HG03469 (cell line): ENCODE results near the gene INTS14.
"Not testable (repeated sequence)": the region's sequence is repeated elsewhere in the genome, so short reads cannot be mapped to it uniquely, and the experiment has no call there.

Source experiments
- ATAC-seq: cut with Tn5 transposase; IDR thresholded peaks from one replicate; pipeline ENCODE4 v1.9.1; 2021; ENCODE audit warnings: mild to moderate bottlenecking, moderate library complexity, moderate number of reproducible peaks; ENCODE audit not compliant: unreplicated experiment

INTS14 gene

DNA sequence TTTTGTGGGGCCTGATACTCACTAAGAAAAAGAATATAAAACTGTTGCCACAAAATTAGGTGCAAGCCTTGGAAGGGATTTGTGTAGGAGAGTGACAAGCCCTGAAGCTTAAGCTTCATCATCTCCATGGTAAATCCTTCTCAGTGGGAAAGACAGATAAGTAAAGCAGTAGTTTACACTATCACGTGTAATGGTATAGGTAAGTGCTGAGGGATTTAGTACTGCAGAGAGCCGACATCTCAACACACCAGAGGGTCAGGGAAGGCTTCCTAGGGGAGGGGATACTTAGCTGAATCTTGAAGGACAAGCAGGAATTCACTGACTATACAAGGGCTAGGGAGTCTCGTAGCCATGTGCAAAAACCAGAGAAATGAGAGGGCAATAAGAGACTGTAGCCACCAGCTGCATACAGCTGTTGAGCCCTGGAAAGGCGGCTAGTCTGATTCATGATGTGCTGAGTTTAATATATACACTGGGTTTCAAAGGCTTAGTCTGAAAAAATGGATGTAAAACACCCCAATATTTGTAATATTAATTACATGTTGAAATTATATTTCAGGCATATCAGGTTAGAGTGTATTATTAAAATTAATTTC, 21.9 kb upstream of the INTS14 start:
- ATAC-seq, result no peak

DNA sequence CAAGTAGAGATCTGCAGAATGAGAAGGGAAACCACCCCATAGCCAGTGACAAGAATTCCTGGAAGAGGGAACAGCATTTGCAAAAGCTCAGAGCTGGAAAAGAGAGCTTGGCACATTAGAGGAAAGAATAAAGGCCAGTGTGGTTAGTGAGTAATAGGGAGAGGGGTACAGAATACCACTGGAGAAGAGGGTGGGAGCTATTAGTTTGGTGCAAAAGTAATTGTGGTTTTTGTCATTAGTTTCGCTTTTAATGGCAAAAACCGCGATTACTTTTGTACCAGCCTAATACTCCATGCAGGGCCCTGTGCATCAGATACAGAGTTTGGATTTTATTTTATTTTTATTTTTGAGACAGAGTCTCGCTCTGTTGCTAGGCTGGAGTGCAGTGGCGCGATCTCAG, 20.6 kb upstream of the INTS14 start:
- no peak for ATAC-seq

DNA sequence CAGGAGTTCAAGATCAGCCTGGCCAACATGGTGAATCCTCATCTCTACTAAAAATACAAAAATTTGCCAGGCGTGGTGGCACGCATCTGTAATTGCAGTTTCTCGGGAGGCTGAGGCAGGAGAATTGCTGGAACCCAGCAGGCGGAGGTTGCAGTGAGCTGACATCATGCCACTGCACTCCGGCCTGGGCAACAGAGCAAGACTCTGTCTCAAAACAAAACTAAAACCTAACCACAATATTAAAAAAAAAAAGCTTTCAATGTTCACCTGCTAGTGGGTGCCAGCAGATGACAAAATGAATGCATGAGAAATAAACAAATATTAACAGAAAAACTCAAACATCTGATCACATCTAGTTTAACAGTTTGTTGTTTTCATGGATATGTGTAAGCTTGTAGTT, 19.8 kb upstream of the INTS14 start:
- no peak for ATAC-seq

DNA sequence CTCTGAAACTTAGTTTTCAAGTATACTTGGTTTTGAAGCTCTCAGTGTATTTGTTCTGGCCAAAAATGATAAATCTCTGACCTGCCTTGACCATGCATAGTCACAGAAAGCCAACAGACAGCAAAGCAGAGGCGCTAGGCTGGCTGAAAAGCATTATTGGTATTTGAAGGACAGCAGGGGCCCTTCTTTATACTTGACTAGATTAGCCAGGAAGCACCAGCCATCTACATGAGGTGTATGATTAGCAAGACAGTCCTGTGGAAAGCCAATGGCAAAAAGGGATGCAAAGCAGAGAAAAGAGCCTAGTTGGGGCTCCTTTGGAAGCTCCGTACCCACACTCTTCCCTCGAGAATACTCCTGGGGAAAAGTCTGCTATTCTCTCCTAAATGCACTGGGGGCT, 18.6 kb upstream of the INTS14 start:
- ATAC-seq, result no peak

DNA sequence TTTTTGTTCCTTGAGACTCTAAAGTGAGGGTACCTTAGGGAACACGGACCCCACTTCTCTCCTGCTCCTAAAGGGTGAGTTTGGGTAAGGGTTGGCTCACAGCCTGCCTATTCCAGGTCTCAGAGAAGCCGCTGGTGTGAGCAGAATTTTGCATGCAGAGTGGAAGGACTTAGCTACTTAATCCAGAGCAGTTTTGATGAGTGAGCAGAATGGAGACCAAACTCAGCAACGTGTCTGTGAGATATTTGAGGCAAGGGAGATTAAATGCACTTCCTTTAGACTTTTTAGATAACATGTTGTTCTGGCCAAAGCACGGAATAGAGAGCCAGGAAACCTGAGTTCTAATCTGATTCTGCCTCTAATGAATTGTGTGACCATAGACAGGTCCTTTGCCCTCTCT, 15.9 kb upstream of the INTS14 start:
- ATAC-seq, result no peak

DNA sequence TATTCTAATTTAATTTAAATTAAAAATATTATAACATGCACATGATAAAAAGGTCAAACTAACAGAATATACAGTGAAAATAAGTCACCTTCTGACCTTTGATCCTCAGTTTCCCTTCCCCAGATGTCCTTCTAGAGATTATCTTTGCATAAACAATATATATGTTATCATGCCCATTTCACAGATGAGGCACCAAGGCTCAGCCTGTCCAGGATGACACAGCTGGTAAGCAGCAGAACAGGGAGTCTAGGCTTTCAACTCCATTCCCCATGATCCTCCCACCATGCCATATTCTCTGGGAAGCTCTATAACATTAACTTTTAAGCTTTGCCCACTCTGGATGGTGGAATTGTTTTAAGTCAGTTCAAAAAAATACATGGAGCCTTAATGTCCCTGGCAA, 12.2 kb upstream of the INTS14 start:
- ATAC-seq, result no peak

DNA sequence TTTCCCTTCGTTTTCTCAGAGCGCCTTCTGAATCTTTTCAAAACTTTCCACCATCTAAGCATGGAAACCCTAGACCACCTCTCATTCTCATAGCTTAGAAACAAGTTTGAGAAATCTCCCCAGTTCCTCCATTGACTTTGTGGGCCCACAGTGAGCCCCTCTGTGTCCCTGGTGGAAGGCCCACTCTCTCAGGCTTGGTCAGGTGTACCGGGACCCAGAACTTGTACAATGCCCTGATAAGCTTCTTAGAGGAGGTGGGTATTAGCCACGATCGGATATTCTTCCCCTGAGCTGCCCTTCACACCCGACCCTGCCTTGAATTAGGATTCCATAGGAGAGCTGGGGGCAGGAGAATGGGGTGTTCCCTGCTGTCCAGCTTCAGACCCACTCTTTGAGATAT, 10.7 kb upstream of the INTS14 start, which contains the start of gene SLC24A1:
TSS of gene SLC24A1 (plus strand) at position 301 of the 400 bp plus-strand sequence. CDS start 2,143 bp downstream, outside the sequence.
- ATAC-seq, result no peak

DNA sequence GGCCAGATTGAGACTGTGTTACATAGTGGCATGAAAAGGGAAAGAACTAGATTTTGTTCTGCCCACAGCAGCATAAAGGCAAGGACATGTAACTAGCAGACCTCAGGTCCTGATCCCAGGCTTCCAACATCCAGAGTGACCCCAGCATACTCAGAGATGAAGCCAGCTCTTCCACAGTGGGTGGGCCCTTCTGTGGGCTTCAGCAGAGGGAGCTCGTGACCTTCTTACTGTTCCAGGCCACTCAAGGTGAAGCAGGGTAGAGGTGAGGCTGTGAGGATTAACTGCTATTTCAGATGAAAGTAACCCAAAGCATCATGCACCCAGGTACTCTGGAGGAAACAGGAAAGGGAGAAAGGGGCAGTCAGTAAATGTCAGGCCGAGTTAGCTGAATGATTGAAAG, 9.9 kb upstream of the INTS14 start:
- no peak for ATAC-seq

DNA sequence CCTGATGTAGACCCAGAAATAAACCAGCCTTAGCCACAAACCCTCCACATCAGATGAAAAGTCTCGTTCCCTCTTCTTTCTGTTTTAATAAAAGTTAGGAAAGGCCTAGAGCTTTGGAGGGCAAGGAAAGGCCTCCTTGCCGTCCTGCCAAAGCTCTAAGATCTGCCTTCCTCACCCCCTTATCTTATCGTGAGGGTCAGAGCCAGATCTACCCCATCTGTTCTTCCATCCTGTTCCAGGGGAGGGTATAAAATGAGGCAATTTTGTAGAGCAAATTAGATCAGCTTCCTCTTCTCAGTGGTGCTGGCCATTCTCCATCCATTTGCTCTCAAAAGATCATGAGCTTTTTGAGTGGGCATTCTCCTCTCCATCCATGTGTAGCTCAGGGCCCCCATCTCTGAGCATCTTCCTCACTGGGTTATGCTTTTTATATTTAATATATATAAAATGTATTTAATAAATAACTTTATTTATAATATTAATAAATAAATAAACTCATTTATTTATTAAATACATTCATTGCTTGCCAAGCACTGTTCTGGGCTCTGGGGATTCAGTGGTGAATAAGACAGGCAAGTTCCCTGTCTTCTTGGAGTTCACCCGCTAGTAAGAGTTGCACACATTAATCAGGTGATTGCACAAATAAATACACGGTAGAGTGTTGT, 8.8 kb upstream of the INTS14 start:
- no peak for ATAC-seq

DNA sequence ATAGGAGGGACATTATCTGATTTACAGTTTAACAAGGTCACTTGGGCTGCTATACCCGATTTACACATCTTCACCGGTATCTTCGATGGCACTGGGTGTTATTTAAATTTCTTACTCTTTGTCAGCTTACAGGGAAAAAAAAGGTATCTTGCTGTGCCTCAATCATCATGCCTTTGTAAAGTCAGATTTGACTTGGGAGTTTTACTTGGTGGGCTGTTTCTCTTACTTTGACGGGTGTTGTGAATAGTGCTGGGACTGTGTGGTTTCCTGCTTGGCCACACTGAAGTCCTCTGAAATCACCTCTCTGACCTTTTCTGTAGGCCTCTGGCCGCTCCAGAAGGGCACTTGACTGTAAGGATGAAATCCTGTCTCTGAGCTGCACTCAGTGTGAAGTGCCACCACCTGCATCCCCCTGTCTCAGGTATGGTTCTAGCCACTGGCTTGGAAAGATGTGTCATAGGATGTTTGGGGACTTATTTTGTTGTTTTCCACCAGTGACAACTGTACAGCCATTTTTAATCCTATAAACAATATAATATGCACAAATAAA, 7.7 kb upstream of the INTS14 start:
- no peak for ATAC-seq

DNA sequence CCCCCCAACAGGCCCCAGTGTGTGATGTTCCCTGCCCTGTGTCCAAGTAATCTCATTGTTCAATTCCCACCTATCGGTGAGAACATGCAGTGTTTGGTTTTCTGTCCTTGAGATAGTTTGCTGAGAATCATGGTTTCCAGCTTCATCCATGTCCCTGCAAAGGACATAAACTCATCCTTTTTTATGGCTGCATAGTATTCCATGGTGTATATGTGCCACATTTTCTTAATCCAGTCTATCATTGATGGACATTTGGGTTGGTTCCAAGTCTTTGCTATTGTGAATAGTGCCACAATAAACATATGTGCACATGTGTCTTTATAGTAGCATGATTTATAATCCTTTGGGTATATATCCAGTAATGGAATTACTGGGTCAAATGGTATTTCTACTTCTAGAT, 5.0 kb upstream of the INTS14 start:
- not testable (repeated sequence) for ATAC-seq

DNA sequence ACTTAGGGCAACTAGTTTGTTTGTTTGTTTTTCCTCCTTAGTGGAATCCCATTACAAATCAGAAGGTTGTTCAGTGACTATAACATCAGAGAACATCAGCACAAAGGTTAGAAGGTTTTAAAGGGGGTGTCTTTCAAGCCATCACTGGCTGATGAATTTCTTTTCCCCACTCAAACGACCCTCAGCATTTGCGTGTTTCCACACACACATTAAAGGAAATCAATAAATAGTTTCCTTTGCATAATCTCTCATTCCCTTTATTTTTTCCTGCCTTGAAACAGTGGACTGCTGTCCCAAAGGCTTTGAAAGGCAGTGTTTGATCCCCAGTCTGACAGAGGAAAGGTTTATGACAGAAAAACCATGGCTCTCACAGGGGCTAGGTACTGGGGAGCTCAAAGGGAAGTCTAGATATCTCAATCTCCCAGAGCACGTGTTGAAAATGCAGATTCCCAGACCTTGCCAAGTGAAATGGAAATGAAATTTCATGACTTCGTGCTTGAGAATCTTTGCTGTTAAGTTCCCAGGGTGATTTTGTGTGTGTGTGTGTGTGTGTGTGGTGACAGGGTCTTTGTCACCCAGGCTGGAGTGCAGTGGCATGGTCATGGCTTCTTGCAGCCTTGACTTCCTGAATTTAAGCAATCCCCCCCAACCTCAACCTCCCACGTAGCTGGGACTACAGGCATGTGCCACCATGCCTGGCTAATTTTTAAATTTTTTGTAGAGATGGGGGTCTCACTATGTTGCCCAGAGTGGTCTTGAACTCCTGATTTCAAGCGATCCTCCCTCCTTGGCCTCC, 2.2 kb upstream of the INTS14 start:
- ATAC-seq, result no peak

DNA sequence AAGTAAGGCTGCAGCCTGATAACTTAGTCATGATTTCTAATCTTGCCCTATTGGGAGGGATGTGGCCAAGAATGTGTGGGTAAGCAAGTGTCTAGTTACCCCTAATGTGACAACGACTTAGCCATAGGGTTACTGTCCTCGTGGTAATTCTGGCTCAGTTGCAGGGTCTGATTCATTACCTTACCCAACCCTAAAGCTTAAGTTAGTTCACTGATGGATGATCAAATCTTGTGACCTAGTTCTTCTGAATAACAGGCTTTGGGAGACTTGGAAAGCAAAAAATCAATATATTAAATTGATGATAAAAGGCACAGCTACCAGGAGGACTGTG, 1.6 kb upstream of the INTS14 start:
- no peak for ATAC-seq

DNA sequence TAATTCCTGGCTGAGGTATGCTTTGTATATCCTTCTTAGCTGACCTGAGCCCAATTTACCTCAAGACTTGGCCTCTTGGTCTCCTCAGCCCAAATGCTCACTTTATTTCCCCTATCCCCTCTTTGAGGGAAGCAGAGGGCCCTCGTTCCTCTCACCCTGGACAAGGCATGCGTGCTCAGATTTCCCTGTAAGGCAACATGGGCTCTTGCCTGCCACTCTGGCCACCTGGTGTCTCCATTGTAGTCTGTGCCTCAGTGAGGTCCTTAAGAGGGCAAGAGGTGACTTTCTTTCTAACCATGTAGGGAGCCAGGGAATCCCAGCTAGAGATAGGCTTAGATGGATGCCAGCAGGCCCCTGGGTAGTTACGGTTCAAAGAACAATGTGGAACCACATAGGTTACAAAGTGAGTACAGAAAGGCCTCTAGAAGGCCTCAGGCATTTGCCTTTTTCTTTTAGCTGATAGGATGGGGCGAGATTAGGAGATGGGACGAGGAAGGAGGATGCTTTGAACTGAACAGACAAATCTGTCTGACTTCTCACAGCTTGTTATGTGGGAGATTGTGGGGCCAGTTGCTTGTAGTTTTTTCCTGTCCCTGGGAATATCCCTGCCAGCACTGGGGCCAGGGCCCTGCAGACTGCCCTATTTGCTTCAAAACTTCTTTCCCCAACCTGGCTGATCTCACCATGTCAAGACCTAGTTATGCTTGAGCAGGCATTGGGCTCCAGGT, 1.1 kb upstream of the INTS14 start:
- no peak for ATAC-seq

DNA sequence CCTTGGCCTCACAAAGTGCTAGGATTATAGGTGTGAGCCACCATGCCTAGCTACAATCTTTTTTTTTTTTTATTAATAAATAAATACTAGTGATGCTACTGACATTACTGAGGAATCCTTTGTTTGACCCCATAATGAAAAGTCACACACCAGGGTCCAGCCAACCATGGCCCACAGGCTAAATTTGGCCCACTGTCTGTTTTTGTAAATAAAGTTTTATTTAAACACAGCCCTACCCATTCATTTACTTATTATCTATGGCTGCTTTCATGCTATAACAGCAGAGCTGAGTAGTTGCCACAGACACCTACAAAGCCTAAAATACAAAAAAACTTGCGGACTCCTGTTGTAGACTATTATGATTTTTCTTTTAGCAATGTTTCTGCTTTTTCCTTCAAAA, 7.4 kb downstream of the INTS14 start:
- no peak for ATAC-seq

DNA sequence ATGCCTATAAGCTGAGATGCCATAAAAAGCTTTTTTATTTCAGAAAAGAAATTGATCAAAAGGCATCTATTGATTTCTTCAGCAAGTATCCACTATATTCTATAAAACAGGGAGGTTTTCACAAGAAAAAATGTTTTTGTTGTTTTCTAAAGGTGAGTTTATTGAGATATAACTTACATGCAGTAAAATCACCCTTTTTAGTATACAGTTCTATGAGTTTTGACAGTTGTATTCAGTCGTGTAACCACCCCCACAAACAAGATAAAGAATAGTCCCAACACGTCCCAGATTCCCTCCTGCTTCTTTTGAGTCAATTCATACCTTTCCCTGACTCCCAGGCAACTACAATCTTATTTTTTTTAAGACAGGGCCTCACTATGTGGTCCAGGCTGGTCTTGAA, 7.8 kb downstream of the INTS14 start:
- no peak for ATAC-seq

DNA sequence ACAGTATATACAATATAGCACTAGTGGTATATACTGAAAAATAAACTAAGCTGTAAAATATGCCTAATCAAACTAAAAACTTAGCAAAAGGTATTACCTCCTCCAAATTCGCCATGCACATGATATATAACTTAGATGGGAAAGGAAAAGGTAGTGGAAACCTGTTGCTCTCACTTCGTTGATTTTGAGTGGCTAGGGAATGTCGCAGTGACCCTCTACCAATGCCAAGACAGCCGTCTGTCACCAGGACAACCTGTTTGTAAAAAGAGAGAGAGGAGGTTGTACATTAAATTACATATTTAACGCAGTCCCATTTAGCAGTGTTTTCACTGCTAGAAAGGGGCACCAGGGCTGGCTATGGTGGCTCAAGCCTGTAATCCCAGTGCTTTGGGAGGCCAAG, 11.3 kb downstream of the INTS14 start:
- no peak for ATAC-seq

DNA sequence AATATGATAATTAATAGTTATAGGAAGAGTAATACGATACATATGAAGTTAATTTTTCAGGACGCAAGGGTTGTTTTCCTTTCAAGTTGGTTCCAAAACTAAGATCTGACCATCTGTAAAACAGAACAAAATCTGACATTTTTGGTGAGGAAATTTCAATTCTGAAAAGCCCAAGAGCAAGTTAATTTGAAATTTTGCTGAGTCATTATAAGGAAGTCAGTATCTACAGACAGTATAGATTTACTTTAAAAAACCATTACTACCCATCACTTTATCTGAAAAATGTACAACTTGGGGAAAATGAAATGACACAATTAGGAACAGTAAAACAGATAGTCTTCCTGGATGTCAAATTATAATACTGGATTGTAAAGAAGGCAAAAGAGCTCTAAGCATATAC, 12.5 kb downstream of the INTS14 start:
- ATAC-seq, result no peak

DNA sequence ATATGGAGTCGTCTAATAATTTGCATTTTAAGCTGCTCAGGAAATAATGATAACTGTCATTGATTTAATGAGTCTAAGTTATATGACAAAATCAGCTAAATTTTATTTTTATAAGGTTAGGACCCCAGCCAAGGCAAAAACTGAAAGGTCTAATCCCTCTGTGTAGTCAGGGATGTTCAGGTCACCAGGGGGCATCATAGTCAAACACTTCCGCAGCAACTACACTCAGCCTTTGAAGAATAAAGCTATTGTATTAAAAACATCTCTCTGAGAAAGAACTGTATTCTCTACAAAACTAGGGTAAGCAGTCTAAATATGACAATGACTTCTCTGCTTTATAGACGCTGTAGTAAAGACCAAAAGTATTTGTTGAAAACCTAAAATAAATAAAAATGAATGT, 15.0 kb downstream of the INTS14 start:
- no peak for ATAC-seq

DNA sequence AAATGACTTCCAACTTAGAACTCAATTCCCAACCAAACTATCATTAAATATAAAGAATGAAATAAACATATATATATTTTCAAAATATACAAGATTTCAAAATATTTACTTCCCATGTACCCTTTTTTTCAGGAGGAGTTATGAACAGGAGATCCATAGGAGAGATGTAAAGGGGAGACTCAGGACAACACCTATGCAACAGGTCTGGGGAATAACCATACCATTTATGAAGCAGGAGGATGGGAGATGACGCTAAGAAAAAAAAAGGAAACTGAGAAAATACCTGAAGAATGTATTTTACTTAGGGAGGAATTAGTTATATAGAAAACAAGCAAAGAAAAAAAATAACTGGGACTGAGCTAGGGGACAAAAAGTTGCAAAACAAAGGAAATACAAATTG, 23.8 kb downstream of the INTS14 start:
- no peak for ATAC-seq

DNA sequence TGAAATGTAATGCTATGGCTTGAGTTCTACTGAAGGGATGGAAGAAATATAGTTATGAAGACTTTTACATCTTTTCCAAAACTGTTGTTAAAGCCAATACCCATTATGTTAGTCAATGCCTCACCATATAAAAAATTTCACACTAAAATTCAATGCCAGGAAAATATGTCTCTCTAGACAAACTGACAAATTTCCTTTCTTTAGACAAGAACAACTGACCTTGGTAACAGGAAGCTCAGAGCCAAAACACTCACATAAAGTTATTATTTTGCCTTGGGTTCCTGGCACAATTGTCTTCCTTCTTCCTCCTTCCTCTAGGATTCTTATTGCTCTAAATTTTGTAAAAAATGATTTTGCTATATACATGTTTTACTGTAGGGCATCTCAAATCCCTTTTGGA, 26.7 kb downstream of the INTS14 start:
- no peak for ATAC-seq
